ENCODE data around the gene SPATA20. TPM values are rescaled to one million over a fixed set of nuclear protein-coding genes. Genes with fewer than 3 reads are reported as not detected.

Gene SPATA20
- total RNA-seq, 1 donor from 2014 or later: 84.1 TPM

GRCh38 chr17:50602836-50603235 lies 55.9 kb downstream of the SPATA20 start:
- no peak for DNase-seq (ENCODE audit: low spot score, unreplicated experiment)
- no peak for TF ChIP-seq CTCF (IDR thresholded peaks at IDR 0.05; ENCODE audit: unreplicated experiment)
- no peak overlapping the region for H3K27ac Mint-ChIP-seq
- no peak overlapping the region for H3K4me3 Mint-ChIP-seq (ENCODE audit: low read depth)
- no peaks in the 10 kb centered on the region for H3K9me3 Mint-ChIP-seq (ENCODE audit: low read depth)
- peaks cover 30% of the 10 kb centered on the region for H3K27me3 Mint-ChIP-seq
- no peaks in the 10 kb centered on the region for H3K36me3 Mint-ChIP-seq (ENCODE audit: insufficient read depth)
- peaks cover 7% of the 10 kb centered on the region for H3K4me1 Mint-ChIP-seq (ENCODE audit: low read depth)

GRCh38 chr17:50603340-50603739 lies 56.4 kb downstream of the SPATA20 start:
- Mint-ChIP-seq H3K27ac (no peak overlapping the region), H3K36me3 (ENCODE audit: insufficient read depth) (no peaks in the 10 kb centered on the region), H3K4me1 (ENCODE audit: low read depth) (peaks cover 7% of the 10 kb centered on the region), H3K27me3 (peaks cover 30% of the 10 kb centered on the region), H3K9me3 (ENCODE audit: low read depth) (no peaks in the 10 kb centered on the region), H3K4me3 (ENCODE audit: low read depth) (no peak overlapping the region)
- no peak for DNase-seq (ENCODE audit: low spot score, unreplicated experiment)
- TF ChIP-seq CTCF (IDR thresholded peaks at IDR 0.05; ENCODE audit: unreplicated experiment): peak; percentile 44

GRCh38 chr17:50604513-50604912 lies 57.5 kb downstream of the SPATA20 start:
- DNase-seq (ENCODE audit: low spot score, unreplicated experiment): no peak
- peaks cover 34% of the 10 kb centered on the region for H3K27me3 Mint-ChIP-seq
- H3K27ac Mint-ChIP-seq: no peak overlapping the region
- no peak for TF ChIP-seq CTCF (IDR thresholded peaks at IDR 0.05; ENCODE audit: unreplicated experiment)
- H3K9me3 Mint-ChIP-seq (ENCODE audit: low read depth): no peaks in the 10 kb centered on the region
- no peaks in the 10 kb centered on the region for H3K36me3 Mint-ChIP-seq (ENCODE audit: insufficient read depth)
- no peak overlapping the region for H3K4me3 Mint-ChIP-seq (ENCODE audit: low read depth)
- peaks cover 11% of the 10 kb centered on the region for H3K4me1 Mint-ChIP-seq (ENCODE audit: low read depth)

GRCh38 chr17:50605429-50605828 lies 58.5 kb downstream of the SPATA20 start:
- Mint-ChIP-seq H3K9me3 (ENCODE audit: low read depth) (no peaks in the 10 kb centered on the region), H3K36me3 (ENCODE audit: insufficient read depth) (no peaks in the 10 kb centered on the region), H3K4me3 (ENCODE audit: low read depth) (no peak overlapping the region), H3K27ac (no peak overlapping the region), H3K4me1 (ENCODE audit: low read depth) (peaks cover 14% of the 10 kb centered on the region), H3K27me3 (peaks cover 34% of the 10 kb centered on the region)
- DNase-seq (ENCODE audit: low spot score, unreplicated experiment): no peak
- TF ChIP-seq CTCF (IDR thresholded peaks at IDR 0.05; ENCODE audit: unreplicated experiment): no peak

Other genes with a start within 250 kb of the SPATA20 start
- 26.0 and 28.6 TPM in 2 replicates for gene XYLT2, start 201.0 kb upstream of the SPATA20 start, total RNA-seq
- gene MRPL27, start 174.0 kb upstream of the SPATA20 start, total RNA-seq: 59.1 and 59.6 TPM in 2 replicates
- 10.1 and 15.0 TPM in 2 replicates for gene EME1, start 173.9 kb upstream of the SPATA20 start, total RNA-seq
- gene LRRC59, start 149.7 kb upstream of the SPATA20 start, total RNA-seq: 55.2 and 56.0 TPM in 2 replicates
- gene ACSF2, start 121.0 kb upstream of the SPATA20 start, total RNA-seq: 69.7 and 72.6 TPM in 2 replicates
- not detected in 2 replicates for gene CHAD, start 78.3 kb upstream of the SPATA20 start, total RNA-seq
- 34.4 and 40.7 TPM in 2 replicates for gene RSAD1, start 68.3 kb upstream of the SPATA20 start, total RNA-seq
- 1.7 and 3.5 TPM in 2 replicates for gene MYCBPAP, start 38.7 kb upstream of the SPATA20 start, total RNA-seq
- gene EPN3, start 14.4 kb upstream of the SPATA20 start, total RNA-seq: 8.5 and 9.1 TPM in 2 replicates
- 0.19 and 0.36 TPM in 2 replicates for gene CACNA1G, start 13.5 kb downstream of the SPATA20 start, total RNA-seq
- gene ABCC3, start 87.7 kb downstream of the SPATA20 start, total RNA-seq: 1.6 and 2.3 TPM in 2 replicates
- 39.0 and 39.2 TPM in 2 replicates for gene ANKRD40, start 160.7 kb downstream of the SPATA20 start, total RNA-seq
- 168 and 184 TPM in 2 replicates for gene LUC7L3, start 172.4 kb downstream of the SPATA20 start, total RNA-seq
- gene ANKRD40CL, start 220.3 kb downstream of the SPATA20 start, total RNA-seq: not detected in 2 replicates